HL-60 (cell line): ENCODE data around the gene REEP3.

Source experiments
- GABPA ChIP-seq: IDR thresholded peaks from 2 replicates; pipeline ENCODE4 v1.6.1; 2012; ENCODE audit warnings: low read depth
- TF ChIP-seq, protein P1 (sequence below): IDR thresholded peaks from one replicate; pipeline ENCODE4 v1.5.1; 2011; ENCODE audit warnings: low read length, control low read depth, inconsistent platforms; ENCODE audit not compliant: insufficient read depth

DNA sequence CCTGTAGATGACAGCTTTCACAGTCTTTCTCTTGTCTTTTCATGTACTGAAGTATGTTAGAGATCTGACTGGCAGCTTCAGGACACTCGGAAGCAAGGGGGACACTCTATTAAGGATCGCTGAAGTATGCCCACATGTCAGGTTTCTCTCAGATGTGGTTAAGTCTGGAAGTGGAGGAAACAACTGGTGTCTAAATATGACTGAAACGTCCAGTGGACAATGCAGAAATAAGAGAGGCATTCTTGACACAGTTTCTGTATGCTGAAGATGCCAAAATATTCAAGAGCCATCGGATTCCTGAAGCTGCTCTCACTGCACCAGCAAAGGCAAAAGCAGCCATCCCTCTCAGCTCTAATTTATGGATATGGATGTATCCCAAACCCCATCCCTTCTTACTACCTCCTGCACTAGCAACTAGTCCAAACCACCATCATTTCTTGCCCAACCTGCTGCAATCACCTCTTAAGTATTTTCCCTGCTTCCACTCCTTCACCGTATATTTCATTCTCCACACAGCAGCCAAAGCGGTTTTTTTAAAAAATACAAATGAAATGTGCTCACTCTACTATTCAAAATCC, 113.4 kb downstream of the REEP3 start:
- TF ChIP-seq, protein P1, sequence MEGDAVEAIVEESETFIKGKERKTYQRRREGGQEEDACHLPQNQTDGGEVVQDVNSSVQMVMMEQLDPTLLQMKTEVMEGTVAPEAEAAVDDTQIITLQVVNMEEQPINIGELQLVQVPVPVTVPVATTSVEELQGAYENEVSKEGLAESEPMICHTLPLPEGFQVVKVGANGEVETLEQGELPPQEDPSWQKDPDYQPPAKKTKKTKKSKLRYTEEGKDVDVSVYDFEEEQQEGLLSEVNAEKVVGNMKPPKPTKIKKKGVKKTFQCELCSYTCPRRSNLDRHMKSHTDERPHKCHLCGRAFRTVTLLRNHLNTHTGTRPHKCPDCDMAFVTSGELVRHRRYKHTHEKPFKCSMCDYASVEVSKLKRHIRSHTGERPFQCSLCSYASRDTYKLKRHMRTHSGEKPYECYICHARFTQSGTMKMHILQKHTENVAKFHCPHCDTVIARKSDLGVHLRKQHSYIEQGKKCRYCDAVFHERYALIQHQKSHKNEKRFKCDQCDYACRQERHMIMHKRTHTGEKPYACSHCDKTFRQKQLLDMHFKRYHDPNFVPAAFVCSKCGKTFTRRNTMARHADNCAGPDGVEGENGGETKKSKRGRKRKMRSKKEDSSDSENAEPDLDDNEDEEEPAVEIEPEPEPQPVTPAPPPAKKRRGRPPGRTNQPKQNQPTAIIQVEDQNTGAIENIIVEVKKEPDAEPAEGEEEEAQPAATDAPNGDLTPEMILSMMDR = no peak
- no peak for TF ChIP-seq GABPA
